GM23248 (cell line): ENCODE data around the gene IFI27L1.

Experiments
- EZH2 ChIP-seq: fragments of 200-600 bp; sonication (generic); IDR thresholded peaks from 2 replicates; pipeline ENCODE4 v1.6.1; 2018; ENCODE audit warnings: antibody characterized with exemption, mild to moderate bottlenecking; ENCODE audit not compliant: insufficient read depth, poor library complexity, severe bottlenecking
- EZH2phosphoT487 ChIP-seq: fragments of 200-600 bp; sonication (generic); IDR thresholded peaks from 2 replicates; pipeline ENCODE4 v1.6.1; 2018; ENCODE audit warnings: antibody characterized with exemption, moderate library complexity, mild to moderate bottlenecking, low read depth; ENCODE audit not compliant: insufficient read depth

GRCh38 chr14:94080621-94081385 is at the start of gene IFI27L1, which contains the start of gene DDX24:
- TF ChIP-seq EZH2 (no peak), EZH2phosphoT487 (no peak)
